NCI-H526 treated with DMSO at 0.1 percent for 48 hours (cell line): ENCODE results near the gene RGS4.
"Not testable (repeated sequence)": the region's sequence is repeated elsewhere in the genome, so short reads cannot be mapped to it uniquely, and the experiment has no call there.

Source experiments
- DNase-seq: peaks from one replicate; lab custom pipeline; 2025; lab: John Stamatoyannopoulos, UW

Gene RGS4

GRCh38 chr1:163069655-163070277 is 605 bp downstream of the RGS4 start:
- DNase-seq: no peak

- peak; percentile 83 for DNase-seq
These were observed 2.5 kb downstream of the RGS4 start for GRCh38 chr1:163071405-163072255.

GRCh38 chr1:163072658-163073057 is 3.5 kb downstream of the RGS4 start:
- DNase-seq: no peak

- no peak for DNase-seq
These were observed 4.8 kb downstream of the RGS4 start for GRCh38 chr1:163074004-163074403.

- no peak for DNase-seq
These were observed 5.6 kb downstream of the RGS4 start for GRCh38 chr1:163074716-163075284.

- DNase-seq: no peak
These were observed 6.9 kb downstream of the RGS4 start for GRCh38 chr1:163076044-163076443.

GRCh38 chr1:163076446-163076845 is 7.3 kb downstream of the RGS4 start:
- no peak for DNase-seq

- DNase-seq: no peak
These were observed 8.0 kb downstream of the RGS4 start for GRCh38 chr1:163076981-163077761.

GRCh38 chr1:163082971-163083370 is 13.8 kb downstream of the RGS4 start:
- DNase-seq: no peak

GRCh38 chr1:163083690-163084089 is 14.5 kb downstream of the RGS4 start:
- DNase-seq: no peak

- DNase-seq: no peak
These were observed 15.2 kb downstream of the RGS4 start for GRCh38 chr1:163084330-163084729.

GRCh38 chr1:163085041-163085903 is 16.1 kb downstream of the RGS4 start:
- no peak for DNase-seq

- DNase-seq: no peak
These were observed 16.7 kb downstream of the RGS4 start for GRCh38 chr1:163085904-163086268.

GRCh38 chr1:163089117-163089516 is 20.0 kb downstream of the RGS4 start:
- DNase-seq: not testable (repeated sequence)

GRCh38 chr1:163090321-163090945 is 21.3 kb downstream of the RGS4 start:
- no peak for DNase-seq

GRCh38 chr1:163093169-163093568 is 24.0 kb downstream of the RGS4 start:
- DNase-seq: no peak

- no peak for DNase-seq
These were observed 24.4 kb downstream of the RGS4 start for GRCh38 chr1:163093579-163093978.

GRCh38 chr1:163094182-163094581 is 25.0 kb downstream of the RGS4 start:
- no peak for DNase-seq

- DNase-seq: no peak
These were observed 25.4 kb downstream of the RGS4 start for GRCh38 chr1:163094589-163094988.

- no peak for DNase-seq
These were observed 26.1 kb downstream of the RGS4 start for GRCh38 chr1:163095213-163095612.

GRCh38 chr1:163102590-163102989 is 33.4 kb downstream of the RGS4 start:
- no peak for DNase-seq
